IMR-90 (cell line): ENCODE results near the gene SRPK3.
"Not testable (repeated sequence)": the region's sequence is repeated elsewhere in the genome, so short reads cannot be mapped to it uniquely, and the experiment has no call there.

Source experiments
- CEBPB ChIP-seq: IDR thresholded peaks from 2 replicates; pipeline ENCODE4 v1.6.1; 2012; ENCODE audit warnings: low read depth, low read length, improper control_type of control experiment
- MXI1 ChIP-seq: IDR thresholded peaks from 2 replicates; pipeline ENCODE4 v1.6.1; 2012; ENCODE audit warnings: low read depth, mild to moderate bottlenecking, low read length, moderate library complexity, borderline replicate concordance
- POLR2A ChIP-seq: IDR thresholded peaks from 2 replicates; pipeline ENCODE4 v1.6.1; 2012; ENCODE audit warnings: mild to moderate bottlenecking, low read depth, low read length
- SMC3 ChIP-seq: fragments of 150-350 bp; IDR thresholded peaks from 2 replicates; pipeline ENCODE4 v1.6.1; 2016; ENCODE audit warnings: low read depth, mild to moderate bottlenecking, antibody characterized with exemption, low read length, moderate library complexity
- TF ChIP-seq, protein P1 (sequence below): conservative IDR thresholded peaks from 2 replicates; pipeline ENCODE4 v1.5.1; 2012; ENCODE audit warnings: mild to moderate bottlenecking, low read depth, low read length, improper control_type of control experiment

DNA sequence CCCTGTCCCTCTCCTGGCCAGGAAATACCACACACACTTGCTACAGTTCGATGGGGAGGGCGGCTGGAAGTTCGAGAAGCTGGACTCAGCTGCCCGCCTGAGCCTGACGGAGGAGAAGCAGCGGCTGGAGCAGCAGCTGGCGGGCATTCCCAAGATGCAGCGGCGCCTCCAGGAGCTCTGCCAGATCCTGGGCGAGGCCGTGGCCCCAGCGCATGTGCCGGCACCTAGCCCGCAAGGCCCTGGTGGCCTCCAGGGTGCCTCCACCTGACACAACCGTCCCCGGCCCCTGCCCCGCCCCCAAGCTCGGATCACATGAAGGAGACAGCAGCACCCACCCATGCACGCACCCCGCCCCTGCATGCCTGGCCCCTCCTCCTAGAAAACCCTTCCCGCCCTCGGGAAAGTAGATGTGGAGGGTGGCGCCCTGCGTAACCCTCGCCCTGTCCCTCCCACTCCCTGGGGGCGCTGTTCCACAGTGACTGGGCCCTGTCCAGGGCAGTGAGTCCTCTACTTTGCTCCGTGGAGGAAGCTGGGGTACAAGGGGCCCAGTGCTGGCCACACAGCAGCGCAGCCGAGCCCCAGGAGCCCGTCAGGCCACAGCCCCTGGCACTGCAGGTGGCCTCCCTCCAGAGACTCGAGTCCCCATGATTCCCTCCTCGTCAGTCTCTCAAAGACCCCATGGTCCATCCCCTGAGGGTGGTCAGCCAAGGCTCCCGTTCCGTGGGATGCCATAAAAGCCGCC is 37.2 kb upstream of the SRPK3 start:
- TF ChIP-seq POLR2A, CEBPB, SMC3, MXI1: not testable (repeated sequence)
- TF ChIP-seq, protein P1, sequence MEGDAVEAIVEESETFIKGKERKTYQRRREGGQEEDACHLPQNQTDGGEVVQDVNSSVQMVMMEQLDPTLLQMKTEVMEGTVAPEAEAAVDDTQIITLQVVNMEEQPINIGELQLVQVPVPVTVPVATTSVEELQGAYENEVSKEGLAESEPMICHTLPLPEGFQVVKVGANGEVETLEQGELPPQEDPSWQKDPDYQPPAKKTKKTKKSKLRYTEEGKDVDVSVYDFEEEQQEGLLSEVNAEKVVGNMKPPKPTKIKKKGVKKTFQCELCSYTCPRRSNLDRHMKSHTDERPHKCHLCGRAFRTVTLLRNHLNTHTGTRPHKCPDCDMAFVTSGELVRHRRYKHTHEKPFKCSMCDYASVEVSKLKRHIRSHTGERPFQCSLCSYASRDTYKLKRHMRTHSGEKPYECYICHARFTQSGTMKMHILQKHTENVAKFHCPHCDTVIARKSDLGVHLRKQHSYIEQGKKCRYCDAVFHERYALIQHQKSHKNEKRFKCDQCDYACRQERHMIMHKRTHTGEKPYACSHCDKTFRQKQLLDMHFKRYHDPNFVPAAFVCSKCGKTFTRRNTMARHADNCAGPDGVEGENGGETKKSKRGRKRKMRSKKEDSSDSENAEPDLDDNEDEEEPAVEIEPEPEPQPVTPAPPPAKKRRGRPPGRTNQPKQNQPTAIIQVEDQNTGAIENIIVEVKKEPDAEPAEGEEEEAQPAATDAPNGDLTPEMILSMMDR = not testable (repeated sequence)
